ENCODE measurements around the gene SNX30. TPM values are rescaled to one million over a fixed set of nuclear protein-coding genes. Genes with fewer than 3 reads are reported as not detected.

SNX30 gene
- polyA plus RNA-seq, 5 donors: 22.9 to 35.3 (median 27.9) TPM

DNA sequence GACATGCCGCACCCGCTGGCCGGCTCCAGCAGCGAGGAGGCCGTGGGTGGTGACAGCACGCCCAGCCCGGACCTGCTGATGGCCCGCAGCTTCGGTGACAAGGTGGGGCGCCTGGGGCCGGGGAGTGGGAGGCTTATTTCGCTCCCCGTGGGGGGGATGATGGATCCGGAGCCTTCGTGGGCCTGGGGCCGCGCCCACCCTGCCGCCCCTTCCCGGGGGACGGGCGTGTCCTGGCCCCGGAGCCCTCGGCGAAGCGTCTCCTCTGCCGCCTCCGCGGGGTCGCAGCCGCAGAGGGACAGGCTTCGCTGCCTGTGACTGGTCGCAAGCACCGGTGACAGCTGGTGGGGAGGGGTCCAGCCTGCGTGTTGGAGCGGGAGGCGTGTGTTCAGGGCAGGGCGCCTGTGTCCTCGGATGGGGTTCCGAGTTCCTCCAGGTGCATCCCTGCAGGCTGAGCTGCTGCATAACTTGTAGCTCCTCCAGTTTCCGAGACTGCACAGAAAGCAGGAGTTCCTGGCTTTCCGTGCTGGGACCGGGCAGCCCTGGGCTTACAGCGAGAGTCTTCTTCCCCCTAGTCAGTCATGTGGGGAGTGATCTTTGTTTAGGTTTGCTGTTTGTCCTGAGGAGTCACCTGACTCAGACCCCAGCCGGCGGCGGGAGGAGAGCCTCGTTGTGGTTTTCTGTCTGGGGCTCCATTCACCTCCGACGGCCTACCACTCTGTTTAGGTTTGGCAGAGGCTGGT lies 666 bp downstream of the SNX30 start:
- peak; percentile 35 to 45 for DNase-seq

DNA sequence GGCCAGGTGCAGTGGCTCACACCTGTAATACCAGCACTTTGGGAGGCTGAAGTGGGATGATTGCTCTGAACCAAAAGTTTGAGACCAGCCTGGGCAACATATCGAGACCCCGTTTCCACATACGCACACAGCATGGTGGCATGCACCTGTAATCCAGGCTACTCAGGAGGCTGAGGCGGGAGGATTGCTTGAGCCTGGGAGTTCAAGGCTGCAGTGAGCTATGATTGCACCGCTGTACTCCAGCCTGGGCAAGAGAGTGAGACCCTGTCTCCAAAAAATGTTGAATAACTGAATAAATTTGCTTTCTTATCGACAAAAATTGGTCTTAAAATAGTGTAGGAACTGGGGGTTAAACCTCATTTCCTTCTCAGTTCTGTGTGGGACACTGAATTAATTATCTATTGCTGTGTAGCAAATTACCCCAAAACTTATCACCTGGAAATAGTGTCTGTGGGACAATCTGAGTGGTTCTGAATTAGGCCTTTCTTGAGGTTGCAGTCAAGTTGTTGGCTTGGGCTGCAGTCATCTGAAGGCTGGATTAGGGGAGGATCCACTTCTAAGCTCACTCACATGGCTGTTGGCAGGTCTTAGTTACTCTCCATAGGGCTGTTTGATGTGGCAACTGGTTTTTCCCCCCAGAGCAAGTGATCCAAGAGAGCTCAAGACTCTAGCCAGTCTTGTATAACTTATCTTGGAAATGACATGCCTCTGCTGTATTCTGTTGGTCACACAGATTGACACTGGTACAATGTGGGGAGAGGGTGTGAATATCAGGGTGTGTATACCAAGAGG lies 2.0 kb downstream of the SNX30 start:
- no peak for DNase-seq

- DNase-seq: no peak
Measured at GRCh38 chr9:112753725-112754124, 3.2 kb downstream of the SNX30 start.

DNA sequence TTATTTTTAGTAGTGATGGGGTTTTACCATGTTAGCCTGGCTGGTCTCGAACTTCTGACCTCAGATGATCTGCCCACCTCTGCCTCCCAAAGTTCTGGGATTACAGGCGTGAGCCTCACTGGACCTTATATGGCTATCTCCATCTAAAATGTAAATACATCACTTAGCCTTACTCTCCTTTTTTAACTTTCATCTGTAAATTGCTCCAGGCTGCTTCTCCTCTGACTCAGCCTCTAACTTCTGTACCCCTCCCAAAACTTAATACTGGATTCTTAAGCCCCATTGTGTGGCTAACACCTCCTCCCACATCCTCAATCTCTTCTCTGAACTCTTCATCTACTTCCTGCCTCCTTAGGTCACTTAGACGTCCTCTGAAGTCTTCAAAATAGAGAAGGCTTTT lies 4.0 kb downstream of the SNX30 start:
- no peak for DNase-seq

DNA sequence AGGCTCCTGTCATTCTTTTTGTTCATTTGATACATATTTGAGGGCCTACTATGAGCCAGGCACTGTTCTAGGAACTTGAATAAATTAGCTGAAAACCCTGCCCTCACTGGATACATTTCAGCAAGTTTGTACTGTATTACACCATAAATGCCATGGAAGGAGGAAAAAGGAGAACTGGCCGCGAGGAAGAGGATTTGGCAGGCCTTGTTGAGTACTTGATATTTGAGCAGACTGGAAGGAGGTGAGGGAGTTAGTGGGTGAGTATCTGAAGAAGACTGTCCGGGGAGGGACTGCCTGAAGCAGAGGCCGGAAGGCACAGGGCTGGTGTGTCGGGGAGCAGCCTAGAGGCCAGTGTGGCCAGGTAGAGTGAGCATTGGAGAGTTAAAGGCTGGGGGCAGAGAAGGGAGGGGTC lies 4.5 kb downstream of the SNX30 start:
- DNase-seq: no peak

- DNase-seq: no peak
Measured at GRCh38 chr9:112755675-112756074, 5.1 kb downstream of the SNX30 start.

- DNase-seq: no peak
Measured at GRCh38 chr9:112757282-112757883, 6.8 kb downstream of the SNX30 start.

DNA sequence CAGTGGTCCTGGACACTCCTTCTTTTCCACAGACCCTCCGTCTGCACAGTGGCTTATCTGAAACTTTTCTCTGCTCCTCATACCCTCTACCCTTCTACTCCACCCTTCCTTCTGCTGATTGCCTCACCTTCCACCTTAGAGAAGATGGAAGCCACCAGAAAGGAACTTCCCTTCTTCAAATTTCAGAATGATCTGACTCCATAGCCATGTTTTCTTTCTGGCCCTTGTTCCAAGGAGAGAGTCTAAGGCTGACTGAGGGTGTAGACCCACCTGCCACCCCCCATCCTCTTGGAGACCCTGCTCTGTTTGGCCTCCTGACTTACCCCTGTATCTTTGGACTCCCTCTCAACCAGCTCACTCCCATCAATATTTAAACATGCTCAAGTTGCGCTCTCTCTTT lies 7.4 kb downstream of the SNX30 start:
- no peak for DNase-seq

DNA sequence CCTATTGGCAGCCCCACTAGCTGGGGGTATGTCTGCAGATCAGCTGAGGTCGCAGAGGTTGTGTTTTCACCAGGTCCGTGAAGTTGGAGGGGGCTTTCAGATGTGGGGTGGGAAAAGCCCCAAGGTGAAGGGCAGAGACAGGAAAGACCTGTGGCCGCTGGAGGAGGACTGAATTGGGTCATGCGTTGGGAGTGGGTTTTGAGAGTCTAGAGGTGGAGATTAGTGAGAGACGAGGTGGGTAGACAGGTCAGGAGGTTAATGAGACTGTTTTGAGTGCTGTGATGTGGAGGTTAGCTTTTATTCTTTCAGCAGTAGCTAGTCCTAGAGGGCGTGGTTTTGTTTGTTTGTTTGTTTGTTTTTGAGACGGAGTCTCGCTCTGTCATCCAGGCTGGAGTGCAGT lies 10.3 kb downstream of the SNX30 start:
- DNase-seq: no peak

- no peak for DNase-seq
Measured at GRCh38 chr9:112761912-112762655, 11.5 kb downstream of the SNX30 start.

DNA sequence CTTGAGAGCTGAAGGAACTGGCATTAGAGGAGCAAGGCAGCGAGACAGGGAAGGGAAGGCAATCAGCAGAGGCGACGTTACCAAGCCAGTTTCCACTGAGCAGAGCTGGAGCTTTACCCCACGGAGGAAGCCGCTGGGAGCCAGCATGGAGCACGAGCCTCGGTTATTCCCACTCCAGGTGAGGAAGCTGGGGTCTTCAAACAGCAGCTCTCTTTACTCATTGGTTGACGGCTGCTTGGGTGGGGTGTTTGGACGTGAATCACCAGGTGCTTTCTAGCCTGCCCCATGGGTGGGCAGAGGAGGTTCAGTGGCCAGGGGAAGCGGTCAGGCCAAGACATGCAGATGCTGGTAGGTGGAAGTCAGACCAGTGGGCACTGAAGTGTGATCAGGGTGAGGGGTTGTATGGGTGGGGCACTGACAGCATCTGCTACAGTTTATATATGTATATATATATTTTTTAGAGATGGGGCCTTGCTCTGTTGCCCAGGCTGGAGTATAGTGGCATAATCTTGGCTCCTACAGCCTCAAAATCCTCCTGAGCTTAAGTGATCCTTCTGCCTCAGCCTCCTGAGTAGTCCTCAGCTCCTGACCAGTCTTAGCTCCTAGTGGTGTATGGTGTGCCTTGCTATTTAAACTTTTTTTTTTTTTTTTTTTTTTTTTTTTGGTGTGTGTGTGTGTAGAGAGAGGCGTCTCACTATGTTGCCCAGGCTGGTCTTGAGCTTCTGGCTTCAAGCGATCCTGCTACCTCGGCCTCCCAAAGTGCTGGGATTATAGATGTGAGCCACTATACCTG lies 12.4 kb downstream of the SNX30 start:
- DNase-seq: no peak

- DNase-seq: no peak
Measured at GRCh38 chr9:112764344-112764743, 13.8 kb downstream of the SNX30 start.

- no peak for DNase-seq
Measured at GRCh38 chr9:112764837-112765236, 14.3 kb downstream of the SNX30 start.

GRCh38 chr9:112765281-112765680 lies 14.7 kb downstream of the SNX30 start:
- no peak for DNase-seq

DNA sequence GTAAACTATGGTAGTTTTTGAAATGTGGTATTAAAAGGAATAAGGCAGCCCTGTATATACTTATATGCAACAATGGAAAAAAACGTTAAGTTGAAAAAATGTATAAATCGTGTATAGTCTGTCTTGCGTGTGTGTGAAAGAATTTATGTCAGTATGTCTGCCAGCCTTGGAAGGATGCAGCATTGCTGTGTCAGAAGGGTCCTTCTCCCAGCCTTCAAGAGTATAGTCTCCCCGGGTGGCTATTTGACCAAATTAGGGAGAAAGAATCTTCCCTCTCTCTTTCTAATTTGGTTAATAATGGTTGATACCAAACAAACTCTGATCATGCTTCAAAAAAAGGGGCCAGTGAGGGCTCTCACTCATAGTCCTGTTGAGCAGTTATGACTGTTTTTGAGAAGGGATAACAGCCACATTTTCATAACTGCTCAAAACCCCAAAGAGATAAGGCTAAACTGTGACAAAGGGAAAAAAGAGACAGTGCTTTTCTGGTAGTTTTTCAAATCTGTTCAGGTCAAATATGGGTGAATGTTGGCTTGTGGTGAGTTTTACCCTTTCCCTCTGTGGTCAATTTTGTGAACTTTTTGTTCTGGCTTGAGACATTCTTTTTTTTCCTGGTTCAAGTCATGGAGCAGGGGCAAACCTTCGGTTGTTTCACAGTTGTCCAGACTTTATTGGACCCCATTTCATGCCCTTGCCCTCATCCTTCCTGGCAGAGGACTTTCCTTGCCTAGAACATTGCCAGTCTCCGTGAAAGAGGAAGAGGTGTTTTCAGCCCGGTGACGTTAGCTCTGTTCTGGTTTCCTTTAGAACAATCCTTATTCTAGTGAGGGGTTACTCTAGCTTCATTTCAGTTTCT lies 21.0 kb downstream of the SNX30 start:
- no peak for DNase-seq

DNA sequence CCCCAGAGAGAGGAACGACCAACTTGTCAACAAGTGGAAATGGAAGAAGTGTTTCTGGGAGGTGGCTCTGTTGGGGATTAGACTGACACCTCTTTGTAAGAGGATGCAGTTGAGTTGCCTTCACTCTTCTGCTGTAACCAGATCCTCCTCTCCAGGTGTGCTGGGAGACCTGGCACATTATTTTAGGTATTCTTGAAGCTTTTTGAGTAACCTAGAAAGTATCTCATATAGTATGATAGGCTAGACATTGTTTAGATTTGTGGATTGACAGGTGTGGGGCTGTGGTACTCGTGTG lies 21.6 kb downstream of the SNX30 start:
- DNase-seq: no peak

DNA sequence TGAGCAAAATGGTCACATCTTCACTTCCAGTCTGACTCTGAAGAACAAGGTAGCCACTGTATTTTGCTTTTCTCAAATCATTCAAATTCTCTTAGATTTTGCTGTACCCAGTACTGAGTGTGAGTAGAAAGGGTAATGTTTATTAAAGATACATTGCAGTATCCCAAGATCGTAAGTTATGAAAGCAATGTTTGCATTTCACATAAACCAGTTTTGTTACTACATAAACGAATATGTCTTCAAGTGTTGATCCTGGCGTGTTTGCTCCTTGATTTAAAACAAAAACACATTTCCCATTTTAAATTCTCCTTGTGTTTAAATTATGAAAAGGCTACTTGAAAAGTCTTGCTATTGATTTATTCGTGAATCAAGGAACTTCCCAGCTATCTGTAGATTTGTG lies 22.0 kb downstream of the SNX30 start:
- DNase-seq: no peak

DNA sequence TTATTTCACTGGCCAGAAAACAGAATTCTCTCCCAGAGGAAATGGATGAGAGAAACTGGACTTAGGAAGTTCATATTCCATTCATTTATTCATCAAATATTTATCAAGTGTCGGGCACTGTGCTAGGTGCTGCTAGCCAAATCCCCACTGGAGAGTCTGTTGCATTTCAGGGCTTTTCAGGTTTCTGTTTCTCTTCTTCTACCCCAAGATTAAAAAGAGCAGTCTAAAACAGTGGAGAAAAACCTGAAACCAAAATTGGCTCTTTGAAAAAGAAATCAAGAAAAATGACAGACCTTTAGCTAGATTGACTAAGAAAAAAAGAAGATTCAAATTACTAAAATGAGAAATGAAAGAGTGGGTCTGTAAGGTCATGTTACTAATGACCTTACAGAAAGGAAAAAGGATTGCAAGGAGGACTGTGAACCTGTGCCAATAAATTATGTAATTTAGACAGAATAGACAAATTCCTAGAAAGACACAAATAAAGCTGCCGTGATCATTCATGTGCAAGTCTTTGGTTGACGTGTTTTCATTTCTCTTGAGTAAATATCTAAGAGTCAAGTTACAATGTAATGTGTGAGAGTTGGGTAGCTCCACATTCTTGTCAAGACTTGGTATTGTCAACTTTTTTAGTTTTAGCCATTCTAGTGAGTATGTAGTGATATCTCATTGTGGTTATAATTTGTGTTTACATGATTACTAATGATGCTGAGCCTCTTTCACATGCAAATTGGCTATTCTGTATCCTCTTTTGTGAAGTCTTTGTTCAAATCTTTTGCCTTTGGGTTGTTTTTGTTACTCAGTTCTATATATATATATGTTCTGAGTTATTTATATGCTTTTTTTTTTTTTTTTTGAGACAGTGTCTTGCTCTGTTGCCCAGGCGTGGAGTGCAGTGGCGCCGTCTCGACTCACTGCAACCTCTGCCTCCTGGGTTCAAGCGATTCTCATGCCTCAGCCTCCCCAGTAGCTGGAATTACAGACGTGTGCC lies 23.7 kb downstream of the SNX30 start:
- no peak for DNase-seq

DNA sequence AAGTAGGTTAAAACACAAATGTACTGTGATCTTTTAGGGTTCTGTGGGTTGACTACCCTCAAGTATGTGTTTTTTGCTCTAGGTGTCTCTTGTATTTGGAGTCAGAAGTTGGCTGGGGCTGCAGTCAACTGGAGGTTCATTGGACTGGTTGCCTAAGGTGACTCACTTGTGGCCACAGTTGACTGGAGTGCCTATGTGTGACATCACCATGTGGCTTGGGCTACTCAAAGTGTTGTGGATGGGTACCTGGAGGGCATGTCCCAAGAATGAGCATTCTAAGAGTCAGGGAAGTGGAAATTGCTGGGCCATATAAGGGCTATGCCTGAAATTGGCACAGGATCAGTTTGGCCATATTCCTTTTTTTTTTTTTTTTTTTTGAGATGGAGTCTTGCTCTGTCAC lies 27.4 kb downstream of the SNX30 start:
- DNase-seq: no peak
